ENCODE measurements around the gene MYOF.

MYOF gene

GRCh38 chr10:93404048-93404354 lies 78.1 kb downstream of the MYOF start:
- no peak for DNase-seq (ENCODE audit: insufficient read length, low spot score)
- no peak for FAIRE-seq
- no peak for TF ChIP-seq CTCF (IDR thresholded peaks at IDR 0.05; ENCODE audit: insufficient read depth, missing control alignments)

- no peak for TF ChIP-seq CTCF (IDR thresholded peaks at IDR 0.05; ENCODE audit: insufficient read depth, missing control alignments)
- FAIRE-seq: no peak
- DNase-seq (ENCODE audit: insufficient read length, low spot score): no peak
Observed at GRCh38 chr10:93403152-93404047, 78.7 kb downstream of the MYOF start.

- DNase-seq (ENCODE audit: insufficient read length, low spot score): no peak
- no peak for TF ChIP-seq CTCF (IDR thresholded peaks at IDR 0.05; ENCODE audit: insufficient read depth, missing control alignments)
- no peak for FAIRE-seq
Observed at GRCh38 chr10:93402192-93402591, 79.9 kb downstream of the MYOF start.

GRCh38 chr10:93398528-93398927 lies 83.6 kb downstream of the MYOF start:
- DNase-seq (ENCODE audit: insufficient read length, low spot score) (no peak), FAIRE-seq (no peak)
- TF ChIP-seq CTCF (IDR thresholded peaks at IDR 0.05; ENCODE audit: insufficient read depth, missing control alignments): no peak

GRCh38 chr10:93397020-93397419 lies 85.1 kb downstream of the MYOF start:
- DNase-seq (ENCODE audit: insufficient read length, low spot score) (no peak), FAIRE-seq (no peak)
- no peak for TF ChIP-seq CTCF (IDR thresholded peaks at IDR 0.05; ENCODE audit: insufficient read depth, missing control alignments)

DNA sequence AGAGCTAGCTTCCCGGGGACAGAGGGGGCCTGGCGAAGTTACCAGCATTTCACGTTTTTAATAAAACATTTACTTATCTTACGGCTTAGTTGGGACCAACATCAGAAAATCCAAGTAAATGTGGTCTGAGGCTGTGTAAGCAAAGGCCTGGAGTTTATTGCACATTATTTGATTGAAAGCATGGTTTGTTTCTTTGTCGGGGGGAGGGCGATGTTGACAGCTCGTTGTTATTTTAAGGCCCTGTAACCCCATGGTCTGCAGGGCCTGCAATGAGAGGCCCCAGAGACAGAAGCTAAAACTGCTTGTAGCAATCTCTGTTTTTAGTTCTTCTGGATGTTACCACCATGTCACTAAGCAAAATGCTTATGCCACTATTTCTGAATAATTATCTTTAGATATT lies 88.9 kb downstream of the MYOF start:
- DNase-seq (ENCODE audit: insufficient read length, low spot score) (no peak), FAIRE-seq (no peak)
- no peak for TF ChIP-seq CTCF (IDR thresholded peaks at IDR 0.05; ENCODE audit: insufficient read depth, missing control alignments)

GRCh38 chr10:93392121-93392520 lies 90.0 kb downstream of the MYOF start:
- FAIRE-seq: no peak

More at GRCh38 chr10:93392121-93392520, 90.0 kb downstream of the MYOF start:
- DNase-seq (ENCODE audit: insufficient read length, low spot score): no peak
- no peak for TF ChIP-seq CTCF (IDR thresholded peaks at IDR 0.05; ENCODE audit: insufficient read depth, missing control alignments)

Measured in D721Med (cell line).